AG04450 (cell line): ENCODE data around the gene GPATCH8. TPM values are rescaled to one million over a fixed set of nuclear protein-coding genes. Genes with fewer than 3 reads are reported as not detected.

ENCODE experiments used
- CTCF ChIA-PET: fragments of 300-600, 350-600 bp; formaldehyde crosslinking; extraction: SDS; loops from one replicate; lab custom pipeline; 2022; ENCODE audit warnings: antibody characterized with exemption, inconsistent platforms; lab: Charles Lee
- POLR2A ChIA-PET: fragments of 350-600 bp; formaldehyde crosslinking; extraction: SDS; loops from one replicate; lab custom pipeline; 2021; ENCODE audit warnings: antibody characterized with exemption, inconsistent platforms; lab: Yijun Ruan, JAX
- DNase-seq: peaks from one replicate; pipeline ENCODE4 v3.0.0-alpha.2; 2011; ENCODE audit warnings: low read depth, low spot score
- H3K27ac ChIP-seq: one replicate; pipeline ENCODE4 v1.5.1; 2012; ENCODE audit warnings: low read depth, low read length, control low read depth
- H3K27me3 ChIP-seq: one replicate; pipeline ENCODE4 v1.6.0; 2012; ENCODE audit warnings: low read length; ENCODE audit not compliant: control insufficient read depth, insufficient read depth
- H3K4me3 ChIP-seq: 2 replicates; pipeline ENCODE4 v1.5.1; 2011; ENCODE audit warnings: mild to moderate bottlenecking, low read depth, low read length, control low read depth
- H3K9me3 ChIP-seq: 2 replicates; pipeline ENCODE4 v1.5.1; 2012; ENCODE audit warnings: low read length; ENCODE audit not compliant: control insufficient read depth, insufficient read depth
- polyA minus RNA-seq: library from RNA; depleted of rRNA, polyadenylated mRNA; stranded (reverse); fragments of >200 nt; gene quantifications from 2 replicates; pipeline ENCODE4 v1.2.3, GENCODE V29; 2011; rRNA and poly(A)+ RNA removed
- polyA plus RNA-seq: library from polyadenylated mRNA; depleted of rRNA; stranded (reverse); fragments of >200 nt; gene quantifications from 2 replicates; pipeline ENCODE4 v1.2.3, GENCODE V29; 2011; rRNA removed
- TF ChIP-seq, protein P1 (sequence below): IDR thresholded peaks from 2 replicates; pipeline ENCODE4 v1.5.1; 2011; ENCODE audit warnings: low read depth, low read length, control low read depth, inconsistent platforms

Gene GPATCH8
- polyA plus RNA-seq (16.3 and 16.4 TPM in 2 replicates), polyA minus RNA-seq (22.0 and 26.6 TPM in 2 replicates)

DNA sequence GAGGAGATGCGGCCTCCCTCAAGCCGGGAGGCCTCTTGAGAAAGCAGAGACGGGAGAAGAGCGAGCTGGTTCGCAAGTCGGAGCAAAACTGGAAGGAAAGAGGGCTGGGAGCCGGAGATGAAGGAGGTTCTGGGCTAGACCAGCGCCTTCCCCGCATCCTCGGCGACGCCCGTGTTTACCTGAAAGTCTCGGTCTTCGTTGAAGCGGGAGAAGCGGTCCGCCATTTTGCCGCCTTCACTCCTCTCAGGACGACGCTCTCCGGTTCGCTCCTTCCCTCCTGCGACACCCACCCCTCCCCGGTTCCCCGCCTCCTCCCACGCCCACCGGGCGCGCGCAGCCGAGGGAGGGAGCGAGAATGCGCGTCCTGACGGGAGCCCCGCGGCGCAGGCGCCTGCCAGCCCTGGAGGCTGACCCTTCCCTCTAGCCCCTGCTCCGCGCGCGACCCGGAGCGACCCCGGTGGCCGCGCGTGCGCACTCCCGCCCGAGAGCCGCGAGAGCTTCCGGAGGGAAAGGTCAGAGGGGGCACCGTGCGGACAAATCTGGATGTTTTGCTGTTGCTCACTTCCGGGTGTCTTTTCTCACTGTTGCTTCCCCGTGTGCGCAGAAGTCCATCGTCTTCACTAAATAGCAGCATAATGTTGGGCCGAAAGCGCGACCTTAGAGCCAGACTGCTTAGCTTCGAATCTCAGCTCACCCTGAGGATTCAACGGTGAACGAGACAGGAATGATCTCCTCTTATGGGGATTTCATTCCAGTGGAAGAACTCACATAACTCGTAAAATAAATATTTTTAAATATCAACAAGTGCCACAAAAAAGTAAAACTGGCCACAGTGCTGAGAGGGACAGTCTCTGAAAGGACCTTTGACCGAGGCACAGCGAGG lies at the start of gene GPATCH8:
Gene GPATCH8, minus strand, starts transcription at position 260 of the 883 bp plus-strand sequence. Its CDS starts 36 bp downstream, at position 224.
- peak within 1 kb of the TSS; percentile 94 for H3K4me3 ChIP-seq
- ChIA-PET CTCF (interaction anchor here (0.8 to 1.4 kb wide), 4 partner anchors 9 to 152 kb away, joined by 3 to 4 read pairs (median 3); partner anchors contain the start of gene FAM171A2), POLR2A (interaction anchor here (1.0 to 1.4 kb wide), 3 partner anchors 20 to 54 kb away, joined by 3 to 5 read pairs (median 5); partner anchors contain the start of gene FZD2)
- H3K27ac ChIP-seq: peak within 1 kb of the TSS; percentile 93
- peak; percentile 82 for DNase-seq
- no peaks in the 10 kb centered on the region for H3K27me3 ChIP-seq
- TF ChIP-seq, protein P1, sequence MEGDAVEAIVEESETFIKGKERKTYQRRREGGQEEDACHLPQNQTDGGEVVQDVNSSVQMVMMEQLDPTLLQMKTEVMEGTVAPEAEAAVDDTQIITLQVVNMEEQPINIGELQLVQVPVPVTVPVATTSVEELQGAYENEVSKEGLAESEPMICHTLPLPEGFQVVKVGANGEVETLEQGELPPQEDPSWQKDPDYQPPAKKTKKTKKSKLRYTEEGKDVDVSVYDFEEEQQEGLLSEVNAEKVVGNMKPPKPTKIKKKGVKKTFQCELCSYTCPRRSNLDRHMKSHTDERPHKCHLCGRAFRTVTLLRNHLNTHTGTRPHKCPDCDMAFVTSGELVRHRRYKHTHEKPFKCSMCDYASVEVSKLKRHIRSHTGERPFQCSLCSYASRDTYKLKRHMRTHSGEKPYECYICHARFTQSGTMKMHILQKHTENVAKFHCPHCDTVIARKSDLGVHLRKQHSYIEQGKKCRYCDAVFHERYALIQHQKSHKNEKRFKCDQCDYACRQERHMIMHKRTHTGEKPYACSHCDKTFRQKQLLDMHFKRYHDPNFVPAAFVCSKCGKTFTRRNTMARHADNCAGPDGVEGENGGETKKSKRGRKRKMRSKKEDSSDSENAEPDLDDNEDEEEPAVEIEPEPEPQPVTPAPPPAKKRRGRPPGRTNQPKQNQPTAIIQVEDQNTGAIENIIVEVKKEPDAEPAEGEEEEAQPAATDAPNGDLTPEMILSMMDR: no peak
- H3K9me3 ChIP-seq: no peaks in the 10 kb centered on the region; the same call in 1 of the 2 replicates

DNA sequence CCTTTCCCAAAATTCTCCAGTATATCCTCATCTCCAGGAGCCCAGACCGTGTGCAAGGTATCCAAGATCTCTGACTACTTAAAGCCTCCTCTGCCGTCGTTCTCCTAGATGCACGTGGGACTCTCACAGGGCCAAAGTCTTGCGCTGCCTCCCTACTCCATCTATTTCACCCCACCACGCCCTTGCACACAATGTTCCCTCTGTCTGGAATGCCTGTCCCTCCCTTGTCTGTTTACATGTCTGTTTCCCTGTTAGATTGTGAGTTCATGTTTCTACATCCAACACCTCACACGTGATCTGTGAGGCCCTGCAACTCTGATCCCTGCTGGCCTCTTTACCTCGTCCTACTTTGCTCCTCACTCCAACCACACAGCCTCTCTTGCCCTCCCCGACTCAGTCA lies 49.2 kb upstream of the GPATCH8 start:
- TF ChIP-seq, protein P1: no peak
- no peak overlapping the region for H3K4me3 ChIP-seq
- DNase-seq: no peak
- H3K27me3 ChIP-seq: no peaks in the 10 kb centered on the region
- no peaks in the 10 kb centered on the region for H3K9me3 ChIP-seq
- CTCF ChIA-PET: interaction anchor here (3.6 kb wide), 1 partner anchor 19 kb away, joined by 29 read pairs; no protein-coding TSS in a partner anchor
- peak overlapping the region; percentile 21 for H3K27ac ChIP-seq
- POLR2A ChIA-PET: no interaction called here

DNA sequence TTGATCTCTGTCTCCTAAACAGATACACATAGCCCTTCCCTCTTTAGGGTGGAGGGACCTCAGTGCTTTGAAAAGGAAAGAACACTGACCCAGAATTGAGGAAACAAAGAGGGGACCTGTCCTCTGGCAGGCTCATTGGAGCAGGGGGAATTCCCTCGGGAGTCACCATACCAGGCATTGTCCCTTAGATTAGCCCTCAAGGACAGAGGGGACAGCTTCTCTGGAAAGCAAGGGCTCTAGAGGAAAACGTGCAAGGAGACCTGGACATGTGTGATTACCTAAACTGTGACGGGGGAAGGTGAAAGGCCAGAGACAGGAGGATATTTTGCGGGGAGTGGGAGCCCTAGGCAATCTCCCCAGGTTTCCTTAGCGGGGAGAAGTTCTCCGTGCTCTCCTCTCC lies 46.5 kb upstream of the GPATCH8 start:
- CTCF ChIA-PET: interaction anchor here (1.7 kb wide), 1 partner anchor 16 kb away, joined by 5 read pairs; no protein-coding TSS in a partner anchor
- POLR2A ChIA-PET: no interaction called here
- Histone ChIP-seq H3K4me3 (no peak overlapping the region), H3K27ac (no peak overlapping the region), H3K9me3 (no peaks in the 10 kb centered on the region), H3K27me3 (no peaks in the 10 kb centered on the region)
- TF ChIP-seq, protein P1: no peak
- DNase-seq: no peak

DNA sequence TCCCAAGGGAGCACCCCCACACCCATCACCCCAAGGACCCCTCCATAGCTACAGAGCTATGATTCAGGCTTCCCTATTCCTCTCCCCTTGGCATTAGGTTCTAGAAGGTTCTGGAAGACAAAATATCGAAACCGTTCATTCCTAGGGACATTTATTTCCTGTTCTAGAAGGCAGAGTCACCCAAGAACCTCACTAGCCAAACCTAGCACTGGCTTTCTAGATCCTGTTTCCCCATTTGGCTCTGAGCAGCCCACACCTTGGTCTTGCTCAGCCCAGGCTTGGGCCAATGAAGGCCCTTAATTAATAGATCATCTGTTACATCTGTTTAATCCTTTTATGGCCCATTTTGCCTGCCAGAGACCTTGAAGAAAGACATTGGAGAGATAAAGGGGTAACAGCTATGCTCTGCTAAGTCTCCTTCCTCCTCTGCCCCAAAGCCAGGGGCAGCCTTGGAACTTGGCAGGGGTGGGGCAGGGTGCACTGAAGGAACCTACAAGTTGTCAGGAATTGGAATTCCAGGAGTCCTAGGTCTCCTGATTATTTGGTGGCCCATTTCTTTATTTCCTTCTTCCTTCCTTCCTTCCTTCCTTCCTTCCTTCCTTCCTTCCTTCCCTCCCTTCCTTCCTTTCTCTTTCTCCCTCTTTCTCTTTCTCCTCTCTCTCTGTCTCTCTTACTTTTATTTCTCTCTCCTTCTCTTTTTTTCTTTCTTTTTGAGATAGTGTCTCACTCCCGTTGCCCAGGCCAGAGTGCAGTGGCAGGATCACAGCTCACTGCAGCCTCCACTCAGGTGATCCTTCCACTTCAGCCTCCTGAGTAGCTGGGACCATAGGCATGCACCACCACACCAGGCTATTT lies 45.4 kb upstream of the GPATCH8 start:
- ChIA-PET POLR2A (interaction anchor here (8.4 kb wide), 1 partner anchor 7 kb away, joined by 143 read pairs; the partner anchor contains the start of gene FZD2), CTCF (interaction anchor here (0.5 to 3.8 kb wide), 2 partner anchors 9 to 15 kb away, joined by 4 to 35 read pairs; no protein-coding TSS in a partner anchor)
- DNase-seq: no peak
- no peaks in the 10 kb centered on the region for H3K9me3 ChIP-seq
- no peaks in the 10 kb centered on the region for H3K27me3 ChIP-seq
- H3K27ac ChIP-seq: peak overlapping the region; percentile 25
- no peak overlapping the region for H3K4me3 ChIP-seq
- TF ChIP-seq, protein P1: no peak
